A549 (cell line): ENCODE data around the gene ALG3. TPM values are rescaled to one million over a fixed set of nuclear protein-coding genes. Genes with fewer than 3 reads are reported as not detected.

Experiments
- ATAC-seq, 2 experiments: fragments of 200-7000 bp in 1 of 2; fragments of >200 bp in 1 of 2; cut with Nextera tagmentation in 1 of 2; cut with Tn5 transposase in 1 of 2; 3 replicates each; pipeline versions ENCODE4 v1.8.0 to v1.9.1; 2018 to 2020; ENCODE audit warnings: mild to moderate bottlenecking in 1 of 2, moderate library complexity in 1 of 2
- CTCF ChIA-PET: fragments of 300-600 bp; sonication (Branson Sonifier 250); formaldehyde crosslinking; extraction: SDS; loops from one replicate; lab custom pipeline; 2021; ENCODE audit warnings: antibody characterized with exemption, inconsistent platforms; lab: Yijun Ruan, JAX
- POLR2A ChIA-PET: fragments of 350-600 bp; formaldehyde crosslinking; extraction: SDS; loops from one replicate; lab custom pipeline; 2021; ENCODE audit warnings: antibody characterized with exemption, inconsistent platforms; lab: Yijun Ruan, JAX
- DNase-seq, 2 experiments: peaks; one replicate each; pipeline versions ENCODE4 v3.0.0 to v3.0.0-alpha.2; 2011 to 2016; ENCODE audit warnings: low read depth in 1 of 2, low spot score in 1 of 2
- FAIRE-seq: peaks from 2 replicates; lab custom pipeline; 2011; peaks lifted over from hg19 to GRCh38; lab: Jason Lieb, UNC
- H3K27ac ChIP-seq, 2 experiments: fragments of >200 bp; sonication (Bioruptor Twin); formaldehyde crosslinking; 3 replicates each; pipeline ENCODE4 v1.5.1; 2016 to 2017
- H3K4me1 ChIP-seq: fragments of >200 bp; sonication (Bioruptor Twin); formaldehyde crosslinking; 3 replicates; pipeline ENCODE4 v1.6.1; 2016
- H3K4me2 ChIP-seq: fragments of >200 bp; sonication (Bioruptor Twin); formaldehyde crosslinking; 3 replicates; pipeline ENCODE4 v1.6.1; 2016
- H3K4me3 ChIP-seq: fragments of >200 bp; sonication (Bioruptor Twin); formaldehyde crosslinking; 3 replicates; pipeline ENCODE4 v1.5.1; 2016
- H3K9me3 ChIP-seq: fragments of >200 bp; sonication (Bioruptor Twin); formaldehyde crosslinking; 3 replicates; pipeline ENCODE4 v1.6.1; 2016
- ATOH8 ChIP-seq: fragments of 250-450 bp; sonication (Bioruptor Pico); IDR thresholded peaks from 2 replicates; pipeline ENCODE4 v1.5.0; 2020; ENCODE audit warnings: low read depth, mild to moderate bottlenecking, moderate library complexity
- BCL3 ChIP-seq: fragments of >200 bp; sonication (Bioruptor Twin); formaldehyde crosslinking; IDR thresholded peaks from 3 replicates; pipeline ENCODE4 v1.6.1; 2016
- BHLHE40 ChIP-seq: IDR thresholded peaks from 2 replicates; pipeline ENCODE4 v1.6.1; 2012; ENCODE audit warnings: low read depth, low read length, inconsistent platforms
- CEBPB ChIP-seq, 2 experiments: fragments of >200 bp in 1 of 2; sonication (Bioruptor Twin) in 1 of 2; formaldehyde crosslinking in 1 of 2; IDR thresholded peaks; 2 replicates each; pipeline ENCODE4 v1.6.1; 2012 to 2016
- CHD4 ChIP-seq: fragments of 200-600 bp; sonication (generic); IDR thresholded peaks from 2 replicates; pipeline ENCODE4 v1.6.1; 2016; ENCODE audit warnings: antibody characterized with exemption, mild to moderate bottlenecking, borderline replicate concordance
- EHF ChIP-seq: fragments of 250-450 bp; sonication (Bioruptor Pico); IDR thresholded peaks from 2 replicates; pipeline ENCODE4 v1.5.0; 2020; ENCODE audit warnings: mild to moderate bottlenecking
- EHMT2 ChIP-seq: fragments of 200-600 bp; sonication (generic); IDR thresholded peaks from 2 replicates; pipeline ENCODE4 v1.6.1; 2016; ENCODE audit warnings: antibody characterized with exemption, low read depth, mild to moderate bottlenecking, moderate library complexity
- ESRRA ChIP-seq: fragments of 150-350 bp; IDR thresholded peaks from 2 replicates; pipeline ENCODE4 v1.6.1; 2014; ENCODE audit warnings: mild to moderate bottlenecking, low read length, borderline replicate concordance
- GATA3 ChIP-seq: IDR thresholded peaks from 2 replicates; pipeline ENCODE4 v1.6.1; 2012; ENCODE audit warnings: borderline replicate concordance
- HEYL ChIP-seq: fragments of 250-450 bp; sonication (Bioruptor Pico); IDR thresholded peaks from 2 replicates; pipeline ENCODE4 v1.8.0; 2021; ENCODE audit warnings: mild to moderate bottlenecking, moderate library complexity
- MAZ ChIP-seq: fragments of 150-350 bp; IDR thresholded peaks from 2 replicates; pipeline ENCODE4 v1.6.1; 2014; ENCODE audit warnings: antibody characterized with exemption, low read depth, low read length, borderline replicate concordance
- MYC ChIP-seq: IDR thresholded peaks from 2 replicates; pipeline ENCODE4 v1.6.1; 2012; ENCODE audit warnings: mild to moderate bottlenecking, inconsistent platforms, low read length, improper control_type of control experiment, borderline replicate concordance
- PHF8 ChIP-seq: fragments of 200-600 bp; sonication (generic); IDR thresholded peaks from 2 replicates; pipeline ENCODE4 v1.6.1; 2016; ENCODE audit warnings: low read depth, mild to moderate bottlenecking, antibody characterized with exemption, moderate library complexity, borderline replicate concordance
- POLR2A ChIP-seq: IDR thresholded peaks from 2 replicates; pipeline ENCODE4 v1.6.1; 2012; ENCODE audit warnings: mild to moderate bottlenecking, low read length
- POLR2AphosphoS2 ChIP-seq: conservative IDR thresholded peaks from 2 replicates; pipeline ENCODE4 v1.6.1; 2012; ENCODE audit warnings: low read length, improper control_type of control experiment, inconsistent platforms
- RCOR1 ChIP-seq: fragments of 150-350 bp; IDR thresholded peaks from 2 replicates; pipeline ENCODE4 v1.6.1; 2014; ENCODE audit warnings: antibody characterized with exemption, low read length, low read depth
- RFX5 ChIP-seq: fragments of 450-650 bp; IDR thresholded peaks from 2 replicates; pipeline ENCODE4 v1.7.1; 2014; ENCODE audit warnings: antibody characterized with exemption, mild to moderate bottlenecking, moderate library complexity
- RNF2 ChIP-seq: fragments of 200-600 bp; sonication (generic); IDR thresholded peaks from 2 replicates; pipeline ENCODE4 v1.6.1; 2016; ENCODE audit warnings: low read depth, mild to moderate bottlenecking, antibody characterized with exemption, moderate library complexity, borderline replicate concordance
- SREBF2 ChIP-seq: fragments of 450-650 bp; IDR thresholded peaks from 2 replicates; pipeline ENCODE4 v1.6.1; 2014; ENCODE audit warnings: mild to moderate bottlenecking, moderate library complexity
- WGBS: methylation state at CpG from one replicate; pipeline ENCODE4 v1.1.6; 2017; ENCODE audit errors: missing lambda C conversion rate; 5-methylcytosine and 5-hydroxymethylcytosine counted together
- polyA plus RNA-seq, 4 experiments: library from polyadenylated mRNA; depleted of rRNA in 3 of 4; stranded (reverse); fragments of >200 nt; fragmentation: RNase III in 1 of 4; extraction: RNeasy Plus Mini Kit Qiagen cat#74134 plus additional on column Dnase treatment in 1 of 4; gene quantifications; 2 replicates in 3 of 4; 3 replicates in 1 of 4; pipeline ENCODE4 v1.2.3, GENCODE V29; 2011 to 2017
- TF ChIP-seq, protein P1 (sequence below): fragments of 200-600 bp; sonication (generic); IDR thresholded peaks from 2 replicates; pipeline ENCODE4 v1.6.1; 2016; ENCODE audit warnings: antibody characterized with exemption, mild to moderate bottlenecking, moderate library complexity
- TF ChIP-seq, protein P2 (sequence below): fragments of >200 bp; sonication (Bioruptor Twin); formaldehyde crosslinking; IDR thresholded peaks from 3 replicates; pipeline ENCODE4 v1.5.1; 2016
- TF ChIP-seq, protein P3 (sequence below): IDR thresholded peaks from 2 replicates; pipeline ENCODE4 v1.6.1; 2012
- TF ChIP-seq, protein P4 (sequence below): IDR thresholded peaks from 2 replicates; pipeline ENCODE4 v1.6.1; 2012; ENCODE audit warnings: low read depth, borderline replicate concordance

ALG3 gene
- polyA plus RNA-seq, 2 of the 4 experiments (the other 2 are of a cell fraction) = 49.1 to 59.6 TPM

DNA sequence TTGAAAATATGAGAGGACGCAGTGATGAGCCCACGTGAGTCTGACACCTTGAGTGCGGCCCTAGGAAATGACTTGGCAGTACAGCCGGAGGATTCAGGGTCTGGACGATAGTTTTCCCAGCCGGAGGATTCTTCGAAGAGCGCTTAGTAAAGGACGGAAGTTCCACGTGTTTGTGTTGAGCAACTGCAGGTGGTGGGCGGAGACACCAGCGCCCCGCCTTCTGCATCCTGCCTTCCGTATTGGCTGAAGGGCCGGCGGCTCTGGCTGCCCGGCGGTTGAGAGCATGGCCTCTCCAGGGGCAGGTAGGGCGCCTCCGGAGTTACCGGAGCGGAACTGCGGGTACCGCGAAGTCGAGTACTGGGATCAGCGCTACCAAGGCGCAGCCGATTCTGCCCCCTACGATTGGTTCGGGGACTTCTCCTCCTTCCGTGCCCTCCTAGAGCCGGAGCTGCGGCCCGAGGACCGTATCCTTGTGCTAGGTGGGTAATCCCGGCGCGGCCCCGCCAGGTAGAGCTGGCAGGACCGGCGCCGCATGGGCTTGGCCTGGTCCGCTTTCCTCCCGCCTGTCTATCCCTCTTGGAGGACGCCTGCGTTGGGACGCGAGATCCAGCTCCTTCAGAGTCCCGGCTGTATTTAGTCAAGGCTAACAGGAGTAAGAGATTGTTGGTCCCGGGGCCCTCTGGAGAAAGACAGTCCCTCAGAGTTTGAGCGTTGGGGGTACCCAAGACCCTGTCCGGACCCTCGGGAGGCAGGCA is 827 bp upstream of the ALG3 start, which contains the start of gene EEF1AKMT4:
Gene EEF1AKMT4 (plus strand): TSS at position 261 of the 755 bp plus-strand sequence. CDS start 23 bp downstream, at position 284.
- Histone ChIP-seq H3K4me1 (peaks cover 8% of the 10 kb centered on the region; the same call in 2 of the 3 replicates), H3K4me3 (peak within 1 kb of the TSS; percentile 57), H3K4me2 (peak within 1 kb of the TSS; percentile 89), H3K9me3 (no peaks in the 10 kb centered on the region), H3K27ac (peak within 1 kb of the TSS; percentile 97 to 98)
- ChIA-PET CTCF (interaction anchor here (0.6 to 1.8 kb wide), 28 partner anchors 11 to 350 kb away, joined by 3 to 27 read pairs (median 4); partner anchors contain the start of genes CAMK2N2 and EIF2B5), POLR2A (no interaction called here)
- under 1% methylated on average over 11 of the region's 54 CpGs for WGBS
- no peak for TF ChIP-seq POLR2AphosphoS2
- no peak for TF ChIP-seq HEYL
- peak; percentile 81 to 96 for TF ChIP-seq CEBPB (IDR thresholded peaks at IDR 0.05)
- TF ChIP-seq RFX5 = no peak
- TF ChIP-seq PHF8 = 0 out of 2 replicates have a peak, but pooled peaks have one; percentile 27
- TF ChIP-seq CHD4 = no peak
- no peak for TF ChIP-seq GATA3
- no peak for TF ChIP-seq BCL3
- no peak for TF ChIP-seq SREBF2
- TF ChIP-seq, protein P1, sequence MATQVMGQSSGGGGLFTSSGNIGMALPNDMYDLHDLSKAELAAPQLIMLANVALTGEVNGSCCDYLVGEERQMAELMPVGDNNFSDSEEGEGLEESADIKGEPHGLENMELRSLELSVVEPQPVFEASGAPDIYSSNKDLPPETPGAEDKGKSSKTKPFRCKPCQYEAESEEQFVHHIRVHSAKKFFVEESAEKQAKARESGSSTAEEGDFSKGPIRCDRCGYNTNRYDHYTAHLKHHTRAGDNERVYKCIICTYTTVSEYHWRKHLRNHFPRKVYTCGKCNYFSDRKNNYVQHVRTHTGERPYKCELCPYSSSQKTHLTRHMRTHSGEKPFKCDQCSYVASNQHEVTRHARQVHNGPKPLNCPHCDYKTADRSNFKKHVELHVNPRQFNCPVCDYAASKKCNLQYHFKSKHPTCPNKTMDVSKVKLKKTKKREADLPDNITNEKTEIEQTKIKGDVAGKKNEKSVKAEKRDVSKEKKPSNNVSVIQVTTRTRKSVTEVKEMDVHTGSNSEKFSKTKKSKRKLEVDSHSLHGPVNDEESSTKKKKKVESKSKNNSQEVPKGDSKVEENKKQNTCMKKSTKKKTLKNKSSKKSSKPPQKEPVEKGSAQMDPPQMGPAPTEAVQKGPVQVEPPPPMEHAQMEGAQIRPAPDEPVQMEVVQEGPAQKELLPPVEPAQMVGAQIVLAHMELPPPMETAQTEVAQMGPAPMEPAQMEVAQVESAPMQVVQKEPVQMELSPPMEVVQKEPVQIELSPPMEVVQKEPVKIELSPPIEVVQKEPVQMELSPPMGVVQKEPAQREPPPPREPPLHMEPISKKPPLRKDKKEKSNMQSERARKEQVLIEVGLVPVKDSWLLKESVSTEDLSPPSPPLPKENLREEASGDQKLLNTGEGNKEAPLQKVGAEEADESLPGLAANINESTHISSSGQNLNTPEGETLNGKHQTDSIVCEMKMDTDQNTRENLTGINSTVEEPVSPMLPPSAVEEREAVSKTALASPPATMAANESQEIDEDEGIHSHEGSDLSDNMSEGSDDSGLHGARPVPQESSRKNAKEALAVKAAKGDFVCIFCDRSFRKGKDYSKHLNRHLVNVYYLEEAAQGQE = no peak
- TF ChIP-seq MAZ = no peak
- TF ChIP-seq, protein P2, sequence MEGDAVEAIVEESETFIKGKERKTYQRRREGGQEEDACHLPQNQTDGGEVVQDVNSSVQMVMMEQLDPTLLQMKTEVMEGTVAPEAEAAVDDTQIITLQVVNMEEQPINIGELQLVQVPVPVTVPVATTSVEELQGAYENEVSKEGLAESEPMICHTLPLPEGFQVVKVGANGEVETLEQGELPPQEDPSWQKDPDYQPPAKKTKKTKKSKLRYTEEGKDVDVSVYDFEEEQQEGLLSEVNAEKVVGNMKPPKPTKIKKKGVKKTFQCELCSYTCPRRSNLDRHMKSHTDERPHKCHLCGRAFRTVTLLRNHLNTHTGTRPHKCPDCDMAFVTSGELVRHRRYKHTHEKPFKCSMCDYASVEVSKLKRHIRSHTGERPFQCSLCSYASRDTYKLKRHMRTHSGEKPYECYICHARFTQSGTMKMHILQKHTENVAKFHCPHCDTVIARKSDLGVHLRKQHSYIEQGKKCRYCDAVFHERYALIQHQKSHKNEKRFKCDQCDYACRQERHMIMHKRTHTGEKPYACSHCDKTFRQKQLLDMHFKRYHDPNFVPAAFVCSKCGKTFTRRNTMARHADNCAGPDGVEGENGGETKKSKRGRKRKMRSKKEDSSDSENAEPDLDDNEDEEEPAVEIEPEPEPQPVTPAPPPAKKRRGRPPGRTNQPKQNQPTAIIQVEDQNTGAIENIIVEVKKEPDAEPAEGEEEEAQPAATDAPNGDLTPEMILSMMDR = peak; percentile 16; the same call in 2 of the 3 replicates
- no peak for TF ChIP-seq ATOH8 (CRISPR knock-in tag)
- TF ChIP-seq, protein P3, sequence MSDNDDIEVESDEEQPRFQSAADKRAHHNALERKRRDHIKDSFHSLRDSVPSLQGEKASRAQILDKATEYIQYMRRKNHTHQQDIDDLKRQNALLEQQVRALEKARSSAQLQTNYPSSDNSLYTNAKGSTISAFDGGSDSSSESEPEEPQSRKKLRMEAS = peak; percentile 98
- peak; percentile 98 for TF ChIP-seq MYC
- TF ChIP-seq EHF (CRISPR knock-in tag) = no peak
- TF ChIP-seq RCOR1 = no peak
- TF ChIP-seq, protein P4, sequence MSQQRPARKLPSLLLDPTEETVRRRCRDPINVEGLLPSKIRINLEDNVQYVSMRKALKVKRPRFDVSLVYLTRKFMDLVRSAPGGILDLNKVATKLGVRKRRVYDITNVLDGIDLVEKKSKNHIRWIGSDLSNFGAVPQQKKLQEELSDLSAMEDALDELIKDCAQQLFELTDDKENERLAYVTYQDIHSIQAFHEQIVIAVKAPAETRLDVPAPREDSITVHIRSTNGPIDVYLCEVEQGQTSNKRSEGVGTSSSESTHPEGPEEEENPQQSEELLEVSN = 0 out of 2 replicates have a peak, but pooled peaks have one; percentile 37
- TF ChIP-seq EHMT2 = no peak
- peak; percentile 67 for TF ChIP-seq POLR2A
- TF ChIP-seq RNF2 = no peak
- TF ChIP-seq BHLHE40 = peak; percentile 42; the same call in 1 of the 2 replicates
- no peak for TF ChIP-seq ESRRA
- ATAC-seq (peak; percentile 97 to 98), DNase-seq (peak; percentile 88 to 98), FAIRE-seq (no peak)
